Measurements from ENCODE around the gene MED13L. TPM values are rescaled to one million over a fixed set of nuclear protein-coding genes. Genes with fewer than 3 reads are reported as not detected.

MED13L gene
- total and polyA plus RNA-seq, 2 of the 8 experiments (the other 6 are each of a cell fraction or from before 2014, with no cell fraction given) = 15.9 to 51.7 TPM

DNA sequence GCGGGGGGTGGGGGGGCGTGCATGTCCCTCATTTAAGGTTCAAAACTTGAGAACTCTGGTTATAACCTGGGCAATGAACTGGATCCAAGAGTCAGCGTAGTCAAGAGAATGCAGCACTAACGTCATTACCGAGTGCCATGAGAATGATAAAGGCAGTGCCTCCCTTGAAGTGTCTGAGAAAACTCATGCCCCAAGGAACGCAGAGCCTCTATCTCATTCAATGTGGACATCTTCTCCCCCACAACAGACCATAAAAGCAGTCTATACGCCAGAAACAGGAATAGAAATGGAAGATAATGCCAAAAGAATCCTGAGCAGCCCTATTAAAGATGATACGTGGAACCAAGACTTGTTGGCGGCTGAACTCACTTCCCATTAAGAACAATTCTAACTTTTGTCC, 208.6 kb downstream of the MED13L start:
- Histone ChIP-seq H2BK20ac (ENCODE audit: low read length) (no peak overlapping the region), H2BK5ac (ENCODE audit: low read depth, low read length) (no peak overlapping the region), H3K79me1 (ENCODE audit: low read depth, low read length) (no peaks in the 10 kb centered on the region), H2BK15ac (ENCODE audit: low read length) (no peak overlapping the region), H3K9ac (replicated peaks in 1 of 4; ENCODE audit: extremely low read depth in 1 of 4, low read depth in 3 of 4, low read length in 3 of 4) (no peak overlapping the region), H3K23me2 (ENCODE audit: low read depth, low read length) (no peaks in the 10 kb centered on the region), H3K4me2 (ENCODE audit: insufficient read depth in 1 of 2, low read depth in 2 of 2, low read length in 2 of 2) (no peak overlapping the region), H3K4me1 (replicated peaks in 1 of 4; ENCODE audit: control insufficient read depth in 3 of 4, insufficient read depth in 4 of 4, low read length in 3 of 4) (peaks cover 0 to 5% (median 4%) of the 10 kb centered on the region in 4 experiments; a peak in 2 of 7 replicates), H3K4ac (replicated peaks; ENCODE audit: insufficient read length, low read depth, low read length) (no peak overlapping the region), H3K18ac (ENCODE audit: extremely low read depth, low read length) (no peak overlapping the region), H3K4me3 (ENCODE audit: extremely low read depth in 1 of 4, insufficient read depth in 2 of 4, low read depth in 3 of 4, low read length in 4 of 4) (no peak overlapping the region), H3K23ac (ENCODE audit: insufficient read length) (no peak overlapping the region), H3K9me3 (ENCODE audit: insufficient read depth in 2 of 2, low read depth in 1 of 2, low read length in 1 of 2) (no peaks in the 10 kb centered on the region), H3K79me2 (ENCODE audit: control insufficient read depth in 1 of 2, insufficient read depth in 2 of 2, low read length in 2 of 2) (peaks cover 4 to 44% of the 10 kb centered on the region in 2 experiments; a peak in 3 of 4 replicates), H3K36me3 (ENCODE audit: control insufficient read depth in 2 of 4, insufficient read depth in 4 of 4, low read length in 3 of 4) (no peaks in the 10 kb centered on the region), H3K27ac (ENCODE audit: low read depth, low read length) (no peak overlapping the region), H2BK12ac (ENCODE audit: low read depth, low read length) (no peak overlapping the region), H4K8ac (ENCODE audit: extremely low read depth, insufficient read depth, low read length) (no peak overlapping the region), H4K20me1 (replicated peaks in 1 of 2; ENCODE audit: control insufficient read depth in 1 of 2, insufficient read depth in 2 of 2, low read length in 2 of 2) (peaks cover 2 to 4% of the 10 kb centered on the region in 2 experiments), H3K56ac (replicated peaks; ENCODE audit: insufficient read length, low read depth, low read length) (no peak overlapping the region), H4K5ac (ENCODE audit: insufficient read length, low read depth, low read length) (no peak overlapping the region), H2AFZ (ENCODE audit: low read length) (no peak overlapping the region), H2BK120ac (replicated peaks; ENCODE audit: low read depth, low read length) (no peak overlapping the region), H2AK5ac (ENCODE audit: low read depth, low read length) (no peak overlapping the region), H4K91ac (replicated peaks; ENCODE audit: insufficient read length, low read length) (no peak overlapping the region), H3K27me3 (replicated peaks in 1 of 4; ENCODE audit: control insufficient read depth in 3 of 4, extremely low read depth in 1 of 4, insufficient read depth in 3 of 4, low read length in 3 of 4) (no peaks in the 10 kb centered on the region), H3K14ac (ENCODE audit: insufficient read length) (no peak overlapping the region)
- FAIRE-seq (no peak), DNase-seq (ENCODE audit: low read depth in 1 of 2, low spot score in 2 of 2) (no peak)
- 93% methylated on average over 9 of the region's 9 CpGs; no CpG with 5 or more reads in 1 of the 2 experiments for WGBS, 2 experiments (ENCODE audit: extremely low coverage in 1 of 2, insufficient coverage in 1 of 2, insufficient read length in 1 of 2, insufficient replicate concordance in 2 of 2, low coverage in 1 of 2, low lambda C conversion rate in 2 of 2, missing lambda C conversion rate in 1 of 2)
- ChIA-PET POLR2A (ENCODE audit: partially characterized antibody) (no interaction called here), CTCF (ENCODE audit: partially characterized antibody) (interaction anchor here (1.1 to 1.4 kb wide), 4 partner anchors 14 to 544 kb away, joined by 3 to 4 read pairs (median 4); no protein-coding TSS in a partner anchor)
- TF ChIP-seq SIN3A (conservative IDR thresholded peaks at IDR 0.05 in 1 of 2, IDR thresholded peaks at IDR 0.05 in 1 of 2; ENCODE audit: low read depth in 1 of 2, low read length in 2 of 2) (no peak), EZH2 (IDR thresholded peaks at IDR 0.05; ENCODE audit: low read depth, low read length, severe bottlenecking) (no peak), SIRT6 (IDR thresholded peaks at IDR 0.05; ENCODE audit: low read length) (no peak), ASH2L (IDR thresholded peaks at IDR 0.05; ENCODE audit: low read length) (no peak), GABPA (IDR thresholded peaks at IDR 0.05; ENCODE audit: borderline replicate concordance, insufficient read depth, low read length) (no peak), HDAC2 (IDR thresholded peaks at IDR 0.05; ENCODE audit: borderline replicate concordance in 1 of 2, low read depth in 2 of 2, low read length in 2 of 2) (no peak), PHF8 (conservative IDR thresholded peaks at IDR 0.05; ENCODE audit: low read depth, low read length) (no peak), POLR2AphosphoS5 (IDR thresholded peaks at IDR 0.05; ENCODE audit: low read depth, low read length) (no peak), RFX5 (IDR thresholded peaks at IDR 0.05; ENCODE audit: borderline replicate concordance, low read depth, low read length) (no peak), RBBP5 (IDR thresholded peaks at IDR 0.05; ENCODE audit: borderline replicate concordance, low read depth, low read length) (no peak), NRF1 (IDR thresholded peaks at IDR 0.05; ENCODE audit: low read depth, low read length) (no peak), ATF3 (IDR thresholded peaks at IDR 0.05; ENCODE audit: insufficient read depth, low read depth, low read length) (no peak), TEAD4 (IDR thresholded peaks at IDR 0.05; ENCODE audit: low read depth, low read length) (no peak)
